M059J (cell line): ENCODE results near the gene SPATS2. TPM values are rescaled to one million over a fixed set of nuclear protein-coding genes. Genes with fewer than 3 reads are reported as not detected.

Source experiments
- total RNA-seq: library from RNA; depleted of rRNA; stranded (reverse); fragments of >200 nt; shearing (Covaris generic); gene quantifications from 2 replicates; pipeline ENCODE4 v1.2.3, GENCODE V29; 2014; rRNA removed

Gene SPATS2
- total RNA-seq, 1 experiment from 2014 or later, result 29.9 TPM

Other genes starting within 250 kb of the SPATS2 start
- 3,492 and 4,068 TPM in 2 replicates for gene TUBA1B, start 236.1 kb upstream of the SPATS2 start, total RNA-seq
- 415 and 467 TPM in 2 replicates for gene TUBA1A, start 178.4 kb upstream of the SPATS2 start, total RNA-seq
- 1,117 and 1,179 TPM in 2 replicates for gene TUBA1C, start 102.4 kb upstream of the SPATS2 start, total RNA-seq
- gene PRPH, start 72.3 kb upstream of the SPATS2 start, total RNA-seq, result 0.12 TPM in 1 of 2 replicates, not detected in the other
- gene TROAP, start 44.2 kb upstream of the SPATS2 start, total RNA-seq, result 31.3 and 47.4 TPM in 2 replicates
- 0.39 TPM in 1 of 2 replicates, not detected in the other for gene C1QL4, start 30.3 kb upstream of the SPATS2 start, total RNA-seq
- gene DNAJC22, start 20.6 kb upstream of the SPATS2 start, total RNA-seq, result 8.2 and 12.3 TPM in 2 replicates
- gene KCNH3, start 171.6 kb downstream of the SPATS2 start, total RNA-seq, result 0.05 TPM in 1 of 2 replicates, not detected in the other
- gene MCRS1, start 200.7 kb downstream of the SPATS2 start, total RNA-seq, result 58.1 and 62.6 TPM in 2 replicates
- 0.07 TPM in 1 of 2 replicates, not detected in the other for gene FAM186B, start 238.2 kb downstream of the SPATS2 start, total RNA-seq